Liver (tissue), 3 donors: Measurements from ENCODE around the gene TP73.

ENCODE experiments used
- EGR1 ChIP-seq, 2 donors: IDR thresholded peaks; 2 replicates each; pipeline ENCODE4 v1.6.1; 2016 to 2018; ENCODE audit warnings: antibody characterized with exemption in 2 of 2, low read depth in 2 of 2
- SP1 ChIP-seq: IDR thresholded peaks from 2 replicates; pipeline ENCODE4 v1.6.1; 2018; ENCODE audit warnings: antibody characterized with exemption, mild to moderate bottlenecking
- TAF1 ChIP-seq: conservative IDR thresholded peaks from 2 replicates; pipeline ENCODE4 v1.6.1; 2016; ENCODE audit warnings: antibody characterized with exemption, mild to moderate bottlenecking
- YY1 ChIP-seq: IDR thresholded peaks from 2 replicates; pipeline ENCODE4 v1.6.1; 2016; ENCODE audit warnings: antibody characterized with exemption, mild to moderate bottlenecking
- TF ChIP-seq, protein P1 (sequence below): fragments of 150-350 bp; IDR thresholded peaks from 2 replicates; pipeline ENCODE4 v1.5.1; 2017; ENCODE audit warnings: improper control_type of control experiment, low read depth, low read length; ENCODE audit not compliant: missing input control
- TF ChIP-seq, protein P2 (sequence below): IDR thresholded peaks from 2 replicates; pipeline ENCODE4 v1.6.1; 2016; ENCODE audit warnings: antibody characterized with exemption
- TF ChIP-seq, protein P3 (sequence below): IDR thresholded peaks from 2 replicates; pipeline ENCODE4 v1.6.1; 2016; ENCODE audit warnings: antibody characterized with exemption, mild to moderate bottlenecking
- donor health status: healthy.
- donor health status: healthy.

DNA sequence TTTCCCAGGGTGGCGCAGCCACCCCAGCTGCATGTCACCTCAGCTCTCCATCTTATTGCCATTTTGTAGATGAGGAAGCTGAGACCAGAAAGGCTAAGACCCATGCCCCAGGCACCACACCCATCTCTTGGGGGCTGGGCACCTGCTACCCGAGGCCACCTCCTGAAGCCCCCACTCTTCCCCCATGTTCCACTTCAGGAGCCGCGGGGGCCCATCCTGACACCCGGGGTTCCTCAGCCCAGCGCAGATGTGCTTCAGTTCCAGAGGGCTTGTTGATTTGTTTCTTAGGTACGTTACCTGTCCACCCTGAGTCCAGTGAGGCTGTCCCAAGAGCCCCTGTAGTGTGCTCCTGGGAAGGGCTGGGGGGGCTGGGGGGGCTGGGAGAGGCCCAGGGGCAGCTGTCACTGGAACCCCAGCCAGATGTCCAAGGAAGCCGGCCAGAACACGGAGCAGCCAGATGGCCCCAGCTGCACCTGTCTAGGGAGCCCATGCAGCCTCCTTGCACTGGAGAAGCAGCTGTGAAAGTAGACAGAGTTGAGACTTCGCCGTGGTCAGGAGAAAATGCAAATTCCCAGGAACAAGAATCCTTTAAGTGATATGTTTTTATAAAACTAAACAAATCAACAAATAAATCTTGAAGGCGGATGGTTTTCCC lies 82.8 kb downstream of the TP73 start:
- TF ChIP-seq, protein P1, sequence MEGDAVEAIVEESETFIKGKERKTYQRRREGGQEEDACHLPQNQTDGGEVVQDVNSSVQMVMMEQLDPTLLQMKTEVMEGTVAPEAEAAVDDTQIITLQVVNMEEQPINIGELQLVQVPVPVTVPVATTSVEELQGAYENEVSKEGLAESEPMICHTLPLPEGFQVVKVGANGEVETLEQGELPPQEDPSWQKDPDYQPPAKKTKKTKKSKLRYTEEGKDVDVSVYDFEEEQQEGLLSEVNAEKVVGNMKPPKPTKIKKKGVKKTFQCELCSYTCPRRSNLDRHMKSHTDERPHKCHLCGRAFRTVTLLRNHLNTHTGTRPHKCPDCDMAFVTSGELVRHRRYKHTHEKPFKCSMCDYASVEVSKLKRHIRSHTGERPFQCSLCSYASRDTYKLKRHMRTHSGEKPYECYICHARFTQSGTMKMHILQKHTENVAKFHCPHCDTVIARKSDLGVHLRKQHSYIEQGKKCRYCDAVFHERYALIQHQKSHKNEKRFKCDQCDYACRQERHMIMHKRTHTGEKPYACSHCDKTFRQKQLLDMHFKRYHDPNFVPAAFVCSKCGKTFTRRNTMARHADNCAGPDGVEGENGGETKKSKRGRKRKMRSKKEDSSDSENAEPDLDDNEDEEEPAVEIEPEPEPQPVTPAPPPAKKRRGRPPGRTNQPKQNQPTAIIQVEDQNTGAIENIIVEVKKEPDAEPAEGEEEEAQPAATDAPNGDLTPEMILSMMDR: no peak
- TF ChIP-seq YY1 (no peak), TAF1 (no peak), SP1 (no peak), EGR1 (IDR thresholded peaks at IDR 0.05; ENCODE audit: low read depth in 2 of 2) (no peak)
- TF ChIP-seq, protein P2, sequence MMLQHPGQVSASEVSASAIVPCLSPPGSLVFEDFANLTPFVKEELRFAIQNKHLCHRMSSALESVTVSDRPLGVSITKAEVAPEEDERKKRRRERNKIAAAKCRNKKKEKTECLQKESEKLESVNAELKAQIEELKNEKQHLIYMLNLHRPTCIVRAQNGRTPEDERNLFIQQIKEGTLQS: no peak
- TF ChIP-seq, protein P3, sequence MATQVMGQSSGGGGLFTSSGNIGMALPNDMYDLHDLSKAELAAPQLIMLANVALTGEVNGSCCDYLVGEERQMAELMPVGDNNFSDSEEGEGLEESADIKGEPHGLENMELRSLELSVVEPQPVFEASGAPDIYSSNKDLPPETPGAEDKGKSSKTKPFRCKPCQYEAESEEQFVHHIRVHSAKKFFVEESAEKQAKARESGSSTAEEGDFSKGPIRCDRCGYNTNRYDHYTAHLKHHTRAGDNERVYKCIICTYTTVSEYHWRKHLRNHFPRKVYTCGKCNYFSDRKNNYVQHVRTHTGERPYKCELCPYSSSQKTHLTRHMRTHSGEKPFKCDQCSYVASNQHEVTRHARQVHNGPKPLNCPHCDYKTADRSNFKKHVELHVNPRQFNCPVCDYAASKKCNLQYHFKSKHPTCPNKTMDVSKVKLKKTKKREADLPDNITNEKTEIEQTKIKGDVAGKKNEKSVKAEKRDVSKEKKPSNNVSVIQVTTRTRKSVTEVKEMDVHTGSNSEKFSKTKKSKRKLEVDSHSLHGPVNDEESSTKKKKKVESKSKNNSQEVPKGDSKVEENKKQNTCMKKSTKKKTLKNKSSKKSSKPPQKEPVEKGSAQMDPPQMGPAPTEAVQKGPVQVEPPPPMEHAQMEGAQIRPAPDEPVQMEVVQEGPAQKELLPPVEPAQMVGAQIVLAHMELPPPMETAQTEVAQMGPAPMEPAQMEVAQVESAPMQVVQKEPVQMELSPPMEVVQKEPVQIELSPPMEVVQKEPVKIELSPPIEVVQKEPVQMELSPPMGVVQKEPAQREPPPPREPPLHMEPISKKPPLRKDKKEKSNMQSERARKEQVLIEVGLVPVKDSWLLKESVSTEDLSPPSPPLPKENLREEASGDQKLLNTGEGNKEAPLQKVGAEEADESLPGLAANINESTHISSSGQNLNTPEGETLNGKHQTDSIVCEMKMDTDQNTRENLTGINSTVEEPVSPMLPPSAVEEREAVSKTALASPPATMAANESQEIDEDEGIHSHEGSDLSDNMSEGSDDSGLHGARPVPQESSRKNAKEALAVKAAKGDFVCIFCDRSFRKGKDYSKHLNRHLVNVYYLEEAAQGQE: no peak
